Osteocyte (in vitro differentiated cells): Measurements from ENCODE around the gene ENOSF1. TPM values are rescaled to one million over a fixed set of nuclear protein-coding genes. Genes with fewer than 3 reads are reported as not detected.

ENCODE experiments used
- DNase-seq: peaks from one replicate; pipeline ENCODE4 v3.0.0; 2021; ENCODE audit warnings: mixed read lengths; ENCODE audit not compliant: unreplicated experiment; ENCODE audit errors: extremely low spot score
- H3K27ac Mint-ChIP-seq: one replicate; pipeline ENCODE4 v1.8.0; 2021; ENCODE audit warnings: mild to moderate bottlenecking, mixed read lengths; ENCODE audit not compliant: unreplicated experiment
- H3K27me3 Mint-ChIP-seq: one replicate; pipeline ENCODE4 v1.8.0; 2021; ENCODE audit warnings: mixed read lengths; ENCODE audit not compliant: unreplicated experiment
- H3K36me3 Mint-ChIP-seq: one replicate; pipeline ENCODE4 v1.8.0; 2021; ENCODE audit warnings: mixed read lengths; ENCODE audit not compliant: unreplicated experiment
- H3K4me1 Mint-ChIP-seq: one replicate; pipeline ENCODE4 v1.8.0; 2021; ENCODE audit warnings: mixed read lengths; ENCODE audit not compliant: unreplicated experiment
- H3K4me3 Mint-ChIP-seq: one replicate; pipeline ENCODE4 v1.8.0; 2021; ENCODE audit warnings: mild to moderate bottlenecking, moderate library complexity, mixed read lengths; ENCODE audit not compliant: unreplicated experiment
- H3K9me3 Mint-ChIP-seq: one replicate; pipeline ENCODE4 v1.8.0; 2021; ENCODE audit warnings: mixed read lengths; ENCODE audit not compliant: unreplicated experiment
- CTCF ChIP-seq: fragments of 200-600 bp; sonication (generic); IDR thresholded peaks from 2 replicates; pipeline ENCODE4 v1.5.0; 2021; ENCODE audit warnings: antibody characterized with exemption, mild to moderate bottlenecking, moderate library complexity
- total RNA-seq: library from RNA; stranded (reverse); gene quantifications from 2 replicates; pipeline ENCODE4 v1.2.1, GENCODE V29; 2021

ENOSF1 gene
- total RNA-seq, 1 donor from 2014 or later: 22.3 TPM

- TF ChIP-seq CTCF: no peak
- Mint-ChIP-seq H3K27me3 (no peaks in the 10 kb centered on the region), H3K27ac (no peak overlapping the region), H3K36me3 (peaks cover 17% of the 10 kb centered on the region), H3K9me3 (no peaks in the 10 kb centered on the region), H3K4me3 (no peak overlapping the region), H3K4me1 (no peaks in the 10 kb centered on the region)
- DNase-seq: no peak
Measured at GRCh38 chr18:675307-675706, 37.1 kb downstream of the ENOSF1 start.

- peaks cover 21% of the 10 kb centered on the region for H3K36me3 Mint-ChIP-seq
- no peaks in the 10 kb centered on the region for H3K9me3 Mint-ChIP-seq
- H3K4me1 Mint-ChIP-seq: no peaks in the 10 kb centered on the region
- H3K27ac Mint-ChIP-seq: no peak overlapping the region
- no peak for TF ChIP-seq CTCF
- no peak for DNase-seq
- no peaks in the 10 kb centered on the region for H3K27me3 Mint-ChIP-seq
- no peak overlapping the region for H3K4me3 Mint-ChIP-seq
Measured at GRCh38 chr18:673769-674168, 38.7 kb downstream of the ENOSF1 start.

GRCh38 chr18:673317-673716 lies 39.1 kb downstream of the ENOSF1 start:
- Mint-ChIP-seq H3K27me3 (no peaks in the 10 kb centered on the region), H3K27ac (no peak overlapping the region)

GRCh38 chr18:671405-671804 lies 41.0 kb downstream of the ENOSF1 start:
- Mint-ChIP-seq H3K4me1 (no peaks in the 10 kb centered on the region), H3K27me3 (no peaks in the 10 kb centered on the region), H3K9me3 (no peaks in the 10 kb centered on the region), H3K36me3 (peaks cover 32% of the 10 kb centered on the region), H3K27ac (no peak overlapping the region), H3K4me3 (no peak overlapping the region)
- DNase-seq: no peak
- no peak for TF ChIP-seq CTCF

More at GRCh38 chr18:673317-673716, 39.1 kb downstream of the ENOSF1 start:
- Mint-ChIP-seq H3K4me1 (no peaks in the 10 kb centered on the region), H3K36me3 (peaks cover 25% of the 10 kb centered on the region), H3K9me3 (no peaks in the 10 kb centered on the region), H3K4me3 (no peak overlapping the region)
- no peak for TF ChIP-seq CTCF
- DNase-seq: no peak

- TF ChIP-seq CTCF: no peak
- DNase-seq: no peak
- Mint-ChIP-seq H3K4me3 (no peak overlapping the region), H3K4me1 (no peaks in the 10 kb centered on the region), H3K27ac (no peak overlapping the region), H3K9me3 (no peaks in the 10 kb centered on the region), H3K27me3 (no peaks in the 10 kb centered on the region), H3K36me3 (peaks cover 31% of the 10 kb centered on the region)
Measured at GRCh38 chr18:670522-670921, 41.9 kb downstream of the ENOSF1 start.
